Neural crest cell (in vitro differentiated cells): ENCODE measurements around the gene NOTCH1. TPM values are rescaled to one million over a fixed set of nuclear protein-coding genes. Genes with fewer than 3 reads are reported as not detected.
A peak's percentile ranks its signal among the peaks of the same experiment; 100 is the strongest.

Source experiments
- DNase-seq: peaks from one replicate; pipeline ENCODE4 v3.0.0; 2021; ENCODE audit warnings: low read depth, mixed read lengths, low spot score
- H3K27ac Mint-ChIP-seq: one replicate; pipeline ENCODE4 v1.8.0; 2021; ENCODE audit warnings: mild to moderate bottlenecking, mixed read lengths; ENCODE audit not compliant: unreplicated experiment
- H3K27me3 Mint-ChIP-seq: 2 replicates; pipeline ENCODE4 v1.8.0; 2021; ENCODE audit warnings: low read depth, mild to moderate bottlenecking, mixed read lengths
- H3K36me3 Mint-ChIP-seq: 2 replicates; pipeline ENCODE4 v1.8.0; 2021; ENCODE audit warnings: low read depth, mild to moderate bottlenecking, mixed read lengths
- H3K4me1 Mint-ChIP-seq: 2 replicates; pipeline ENCODE4 v1.8.0; 2021; ENCODE audit warnings: mixed read lengths
- H3K4me3 Mint-ChIP-seq: one replicate; pipeline ENCODE4 v1.8.0; 2021; ENCODE audit warnings: mild to moderate bottlenecking, mixed read lengths
- H3K9me3 Mint-ChIP-seq: 2 replicates; pipeline ENCODE4 v1.8.0; 2021; ENCODE audit warnings: mixed read lengths
- total RNA-seq: library from RNA; stranded (reverse); gene quantifications from 2 replicates; pipeline ENCODE4 v1.2.1, GENCODE V29; 2021
- TF ChIP-seq, protein P1 (sequence below): fragments of 200-600 bp; sonication (generic); conservative IDR thresholded peaks from 2 replicates; pipeline ENCODE4 v1.5.0; 2021; ENCODE audit warnings: antibody characterized with exemption, mild to moderate bottlenecking

The NOTCH1 gene
- total RNA-seq, 1 donor from 2014 or later, result 99.7 TPM

DNA sequence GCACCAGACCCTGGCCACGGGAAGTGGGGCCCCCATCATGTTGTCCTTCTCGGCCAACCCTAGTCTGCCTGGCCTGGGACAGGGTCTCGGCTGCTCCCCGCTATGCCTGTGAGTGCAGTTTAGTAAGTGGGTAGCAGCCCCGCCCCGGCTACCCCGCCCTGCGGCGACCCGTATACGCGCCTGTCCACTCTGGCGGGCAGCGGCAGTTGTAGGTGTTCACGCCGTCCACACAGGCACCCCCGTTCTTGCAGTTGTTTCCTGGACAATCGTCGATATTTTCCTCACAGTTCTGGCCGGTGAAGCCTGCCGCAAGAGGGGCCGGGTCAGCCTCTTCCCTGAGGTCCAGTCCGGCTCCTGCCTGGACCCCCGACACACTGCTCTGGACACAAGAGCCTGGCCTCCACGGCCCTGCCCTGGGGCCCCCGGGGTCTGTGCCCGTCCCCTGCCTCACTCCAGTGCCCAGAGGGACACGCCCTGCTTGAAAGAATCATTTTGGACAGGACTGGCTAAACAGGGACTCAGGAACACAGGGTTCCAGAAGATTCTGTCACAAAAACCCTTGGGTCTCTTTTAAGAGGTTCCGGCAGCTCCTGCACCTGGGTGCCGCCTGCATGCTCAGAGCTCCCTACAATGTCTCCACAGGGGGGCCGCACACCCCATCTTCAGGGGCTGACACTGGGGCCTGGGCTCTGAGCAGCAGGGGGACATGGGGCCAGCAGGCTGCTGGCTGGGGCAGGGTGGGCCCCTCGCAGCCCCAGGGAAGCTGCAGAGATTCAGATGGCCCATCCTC, 26.4 kb downstream of the NOTCH1 start:
- Mint-ChIP-seq H3K27ac (no peak overlapping the region), H3K27me3 (no peaks in the 10 kb centered on the region), H3K4me3 (no peak overlapping the region), H3K9me3 (no peaks in the 10 kb centered on the region), H3K36me3 (no peaks in the 10 kb centered on the region), H3K4me1 (peaks cover 6% of the 10 kb centered on the region)
- DNase-seq, result no peak
- TF ChIP-seq, protein P1, sequence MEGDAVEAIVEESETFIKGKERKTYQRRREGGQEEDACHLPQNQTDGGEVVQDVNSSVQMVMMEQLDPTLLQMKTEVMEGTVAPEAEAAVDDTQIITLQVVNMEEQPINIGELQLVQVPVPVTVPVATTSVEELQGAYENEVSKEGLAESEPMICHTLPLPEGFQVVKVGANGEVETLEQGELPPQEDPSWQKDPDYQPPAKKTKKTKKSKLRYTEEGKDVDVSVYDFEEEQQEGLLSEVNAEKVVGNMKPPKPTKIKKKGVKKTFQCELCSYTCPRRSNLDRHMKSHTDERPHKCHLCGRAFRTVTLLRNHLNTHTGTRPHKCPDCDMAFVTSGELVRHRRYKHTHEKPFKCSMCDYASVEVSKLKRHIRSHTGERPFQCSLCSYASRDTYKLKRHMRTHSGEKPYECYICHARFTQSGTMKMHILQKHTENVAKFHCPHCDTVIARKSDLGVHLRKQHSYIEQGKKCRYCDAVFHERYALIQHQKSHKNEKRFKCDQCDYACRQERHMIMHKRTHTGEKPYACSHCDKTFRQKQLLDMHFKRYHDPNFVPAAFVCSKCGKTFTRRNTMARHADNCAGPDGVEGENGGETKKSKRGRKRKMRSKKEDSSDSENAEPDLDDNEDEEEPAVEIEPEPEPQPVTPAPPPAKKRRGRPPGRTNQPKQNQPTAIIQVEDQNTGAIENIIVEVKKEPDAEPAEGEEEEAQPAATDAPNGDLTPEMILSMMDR, result no peak

DNA sequence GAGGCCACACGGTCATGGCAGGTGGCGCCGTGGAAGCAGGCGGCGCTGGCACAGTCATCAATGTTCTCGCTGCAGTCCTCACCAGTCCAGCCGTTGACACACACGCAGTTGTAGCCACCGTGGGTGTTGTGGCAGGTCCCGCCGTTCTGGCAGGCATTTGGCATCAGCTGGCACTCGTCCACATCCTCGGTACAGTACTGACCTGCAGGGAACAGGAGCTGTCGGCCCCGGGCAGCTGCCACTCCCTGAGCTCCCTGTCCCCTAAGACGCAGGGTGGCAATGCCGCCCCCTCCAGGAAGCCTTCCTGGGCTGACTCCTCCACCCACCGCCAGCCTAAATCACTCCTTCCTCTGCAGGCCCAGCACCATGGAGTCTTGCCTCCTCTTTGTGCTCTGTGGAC, 27.2 kb downstream of the NOTCH1 start:
- peaks cover 6% of the 10 kb centered on the region for H3K4me1 Mint-ChIP-seq
- DNase-seq, result no peak
- H3K27ac Mint-ChIP-seq, result no peak overlapping the region
- no peaks in the 10 kb centered on the region for H3K27me3 Mint-ChIP-seq
- no peaks in the 10 kb centered on the region for H3K36me3 Mint-ChIP-seq
- no peaks in the 10 kb centered on the region for H3K9me3 Mint-ChIP-seq
- TF ChIP-seq, protein P1, result no peak
- no peak overlapping the region for H3K4me3 Mint-ChIP-seq

DNA sequence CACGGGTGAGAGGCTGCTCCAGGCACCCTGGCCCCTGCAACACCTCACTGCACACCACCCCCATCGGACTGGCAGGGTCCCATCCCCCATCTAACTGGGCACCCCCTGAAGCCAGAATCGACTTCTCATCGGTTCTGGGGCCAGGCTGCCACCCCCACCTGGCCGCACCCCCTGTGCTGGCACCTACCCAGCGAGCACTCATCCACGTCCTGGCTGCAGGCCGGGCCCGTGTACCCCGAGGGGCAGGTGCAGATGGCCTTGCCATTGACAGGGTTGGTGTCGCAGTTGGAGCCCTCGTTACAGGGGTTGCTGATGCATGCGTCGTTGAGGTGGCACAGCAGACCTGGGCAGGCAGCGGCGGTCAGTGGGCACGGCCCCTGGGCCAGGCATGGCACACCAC, 27.9 kb downstream of the NOTCH1 start:
- TF ChIP-seq, protein P1, result no peak
- H3K4me1 Mint-ChIP-seq, result peaks cover 6% of the 10 kb centered on the region
- no peak overlapping the region for H3K27ac Mint-ChIP-seq
- no peaks in the 10 kb centered on the region for H3K9me3 Mint-ChIP-seq
- no peaks in the 10 kb centered on the region for H3K36me3 Mint-ChIP-seq
- H3K27me3 Mint-ChIP-seq, result no peaks in the 10 kb centered on the region
- DNase-seq, result no peak
- no peak overlapping the region for H3K4me3 Mint-ChIP-seq

DNA sequence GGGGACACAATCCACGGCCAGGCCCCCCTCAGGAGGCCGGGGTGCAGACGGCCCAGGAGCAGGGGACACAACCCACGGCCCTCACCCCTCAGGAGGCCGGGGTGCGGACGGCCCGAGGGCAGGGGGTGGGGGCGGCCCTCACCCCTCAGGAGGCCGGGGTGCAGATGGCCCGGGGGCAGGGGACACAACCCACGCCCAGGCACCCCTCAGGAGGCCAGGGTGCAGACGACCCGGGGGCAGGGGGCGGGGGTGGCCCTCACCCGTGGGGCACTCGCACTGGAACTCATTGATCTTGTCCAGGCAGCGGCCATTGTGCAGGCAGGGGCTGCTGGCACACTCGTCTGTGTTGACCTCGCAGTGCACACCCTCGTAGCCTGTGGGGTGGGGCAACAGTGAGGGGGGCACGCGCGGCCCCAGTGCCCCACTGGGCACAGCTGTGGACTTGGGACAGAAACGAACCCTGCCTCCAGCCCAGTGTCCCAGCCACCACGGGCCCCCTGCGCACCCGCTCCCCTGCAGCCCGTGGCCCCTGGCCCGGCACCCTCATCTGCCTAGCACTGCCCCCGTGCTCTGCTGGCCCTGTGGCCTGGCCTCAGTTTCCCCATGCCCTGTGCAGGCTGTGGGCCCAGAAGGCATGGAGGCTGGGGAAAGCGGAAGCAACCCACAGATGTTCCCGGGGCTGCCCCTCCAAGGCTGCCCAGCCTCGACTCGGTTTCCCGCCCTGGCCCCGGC, 28.7 kb downstream of the NOTCH1 start:
- Mint-ChIP-seq H3K27ac (no peak overlapping the region), H3K4me1 (peaks cover 11% of the 10 kb centered on the region), H3K9me3 (no peaks in the 10 kb centered on the region), H3K36me3 (no peaks in the 10 kb centered on the region), H3K4me3 (no peak overlapping the region), H3K27me3 (no peaks in the 10 kb centered on the region)
- no peak for DNase-seq
- TF ChIP-seq, protein P1, result no peak

DNA sequence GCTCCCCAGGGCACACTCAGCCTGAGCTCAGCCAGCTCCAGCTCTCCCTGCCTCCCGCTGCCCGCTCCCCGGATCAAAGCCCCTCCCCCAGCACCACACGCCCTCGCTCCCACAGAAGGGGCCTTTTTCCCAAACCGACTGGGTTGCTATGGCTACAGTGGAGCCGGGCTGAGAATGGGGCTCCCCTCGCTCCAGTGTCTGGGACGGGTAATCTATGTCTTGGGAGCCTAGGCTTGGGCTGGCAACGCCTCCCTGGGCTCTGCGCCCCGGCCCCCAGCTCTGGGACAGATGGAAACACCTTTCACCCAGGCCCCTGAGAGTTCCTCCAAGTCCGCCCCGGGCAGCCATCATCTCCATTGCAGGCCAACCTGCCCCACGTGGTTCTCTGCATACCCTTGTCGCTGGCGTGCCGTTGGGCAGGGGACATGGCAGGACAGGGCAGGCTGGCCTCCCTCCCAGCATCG, 29.6 kb downstream of the NOTCH1 start:
- Mint-ChIP-seq H3K4me1 (peaks cover 18% of the 10 kb centered on the region), H3K9me3 (no peaks in the 10 kb centered on the region), H3K27ac (no peak overlapping the region), H3K4me3 (peak overlapping the region; percentile 23), H3K36me3 (no peaks in the 10 kb centered on the region), H3K27me3 (no peaks in the 10 kb centered on the region)
- TF ChIP-seq, protein P1, result no peak
- DNase-seq, result no peak
